ENCODE results near the gene CCNK. TPM values are rescaled to one million over a fixed set of nuclear protein-coding genes. Genes with fewer than 3 reads are reported as not detected.

The CCNK gene
- total and polyA plus RNA-seq, 11 donors: 9.1 to 35.3 (median 29.3) TPM

DNA sequence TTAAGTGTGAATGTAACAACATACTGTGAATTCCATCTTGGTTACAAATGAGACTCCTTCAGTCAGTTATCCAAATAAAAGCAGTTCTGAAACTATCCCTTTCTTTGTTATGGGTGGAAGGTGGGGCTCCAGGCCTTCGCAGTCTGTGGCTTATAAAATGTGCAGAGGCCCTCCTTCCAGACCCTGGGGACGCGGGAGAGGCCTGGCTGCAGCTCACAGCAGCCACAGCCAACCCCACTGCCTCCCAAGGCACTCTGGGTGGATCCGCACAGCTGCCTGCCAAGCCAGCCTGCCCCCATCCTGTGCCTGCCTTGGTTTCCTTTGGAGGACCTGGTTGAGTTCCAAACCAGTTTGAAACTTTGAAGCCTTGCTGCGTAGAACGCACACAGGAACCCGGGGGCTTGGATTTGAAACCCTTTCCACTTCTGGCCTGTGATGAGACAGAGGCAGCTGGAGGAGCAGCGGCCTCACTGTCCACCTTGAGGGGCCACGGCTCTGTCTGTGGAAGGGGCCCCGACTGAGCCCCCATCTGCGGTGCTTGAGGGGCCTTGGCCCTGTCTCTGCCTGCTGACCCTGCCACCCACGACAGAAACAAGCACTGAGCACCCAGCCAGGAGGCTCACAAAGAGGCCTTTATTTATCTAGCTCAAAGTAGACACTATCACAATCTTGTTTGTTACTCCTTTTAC lies 30.4 kb downstream of the CCNK start:
- ATAC-seq: peak in 2 of 4 donors; percentile 25 to 36
- Histone ChIP-seq H3K9me3 (no peaks in the 10 kb centered on the region), H3K27me3 (no peaks in the 10 kb centered on the region), H3K4me3 (no peak overlapping the region), H3K4me1 (peaks cover 0 to 17% (median 3%) of the 10 kb centered on the region in 12 donors), H3K27ac (peak overlapping the region in 9 of 12 donors; percentile 14 to 70 (median 52)), H3K36me3 (peaks cover 0 to 80% (median 60%) of the 10 kb centered on the region in 9 donors)
- intact Hi-C loops (cut with DNase I): loop anchor here in 1 of 10 donors (10.0 kb wide), 1 partner anchor 373 kb away; no protein-coding TSS in a partner anchor
- TF ChIP-seq, protein P1, sequence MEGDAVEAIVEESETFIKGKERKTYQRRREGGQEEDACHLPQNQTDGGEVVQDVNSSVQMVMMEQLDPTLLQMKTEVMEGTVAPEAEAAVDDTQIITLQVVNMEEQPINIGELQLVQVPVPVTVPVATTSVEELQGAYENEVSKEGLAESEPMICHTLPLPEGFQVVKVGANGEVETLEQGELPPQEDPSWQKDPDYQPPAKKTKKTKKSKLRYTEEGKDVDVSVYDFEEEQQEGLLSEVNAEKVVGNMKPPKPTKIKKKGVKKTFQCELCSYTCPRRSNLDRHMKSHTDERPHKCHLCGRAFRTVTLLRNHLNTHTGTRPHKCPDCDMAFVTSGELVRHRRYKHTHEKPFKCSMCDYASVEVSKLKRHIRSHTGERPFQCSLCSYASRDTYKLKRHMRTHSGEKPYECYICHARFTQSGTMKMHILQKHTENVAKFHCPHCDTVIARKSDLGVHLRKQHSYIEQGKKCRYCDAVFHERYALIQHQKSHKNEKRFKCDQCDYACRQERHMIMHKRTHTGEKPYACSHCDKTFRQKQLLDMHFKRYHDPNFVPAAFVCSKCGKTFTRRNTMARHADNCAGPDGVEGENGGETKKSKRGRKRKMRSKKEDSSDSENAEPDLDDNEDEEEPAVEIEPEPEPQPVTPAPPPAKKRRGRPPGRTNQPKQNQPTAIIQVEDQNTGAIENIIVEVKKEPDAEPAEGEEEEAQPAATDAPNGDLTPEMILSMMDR (IDR thresholded peaks at IDR 0.05): no peak
- TF ChIP-seq POLR2A (IDR thresholded peaks at IDR 0.05): no peak
- peak in 4 of 5 donors; percentile 25 to 65 (median 48) for DNase-seq
- WGBS, 4 donors: 52 to 74% (median 68%) methylated on average over 11 to 12 of the region's 12 CpGs

DNA sequence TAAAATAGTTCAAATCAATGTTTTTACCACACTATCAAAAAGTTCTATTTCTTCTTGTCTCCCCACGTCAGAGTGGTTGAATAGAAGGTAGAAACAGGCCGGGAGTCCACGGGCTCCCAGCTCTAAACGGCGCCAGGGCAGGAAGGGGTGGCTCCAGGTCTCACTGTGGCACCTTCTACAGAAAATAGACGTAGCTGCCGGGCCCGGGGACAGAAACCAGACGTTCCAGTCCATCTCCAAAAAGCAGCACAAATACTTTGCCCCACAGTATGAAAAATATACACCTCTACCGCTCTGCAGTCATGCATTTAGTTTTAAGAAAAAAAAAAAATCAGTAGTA lies 30.9 kb downstream of the CCNK start:
- Histone ChIP-seq H3K4me1 (peaks cover 0 to 17% (median 3%) of the 10 kb centered on the region in 12 donors), H3K4me3 (no peak overlapping the region), H3K27ac (peak overlapping the region in 7 of 12 donors; percentile 14 to 70 (median 62)), H3K27me3 (no peaks in the 10 kb centered on the region), H3K9me3 (no peaks in the 10 kb centered on the region), H3K36me3 (peaks cover 0 to 74% (median 55%) of the 10 kb centered on the region in 9 donors)
- no peak for TF ChIP-seq POLR2A (IDR thresholded peaks at IDR 0.05)
- TF ChIP-seq, protein P1 (IDR thresholded peaks at IDR 0.05): no peak
- ATAC-seq (no peak), DNase-seq (no peak)
- intact Hi-C loops (cut with DNase I): loop anchor here in 1 of 10 donors (10.0 kb wide), 1 partner anchor 373 kb away; no protein-coding TSS in a partner anchor
- 54 to 66% (median 63%) methylated on average over 10 of the region's 10 CpGs for WGBS, 4 donors

DNA sequence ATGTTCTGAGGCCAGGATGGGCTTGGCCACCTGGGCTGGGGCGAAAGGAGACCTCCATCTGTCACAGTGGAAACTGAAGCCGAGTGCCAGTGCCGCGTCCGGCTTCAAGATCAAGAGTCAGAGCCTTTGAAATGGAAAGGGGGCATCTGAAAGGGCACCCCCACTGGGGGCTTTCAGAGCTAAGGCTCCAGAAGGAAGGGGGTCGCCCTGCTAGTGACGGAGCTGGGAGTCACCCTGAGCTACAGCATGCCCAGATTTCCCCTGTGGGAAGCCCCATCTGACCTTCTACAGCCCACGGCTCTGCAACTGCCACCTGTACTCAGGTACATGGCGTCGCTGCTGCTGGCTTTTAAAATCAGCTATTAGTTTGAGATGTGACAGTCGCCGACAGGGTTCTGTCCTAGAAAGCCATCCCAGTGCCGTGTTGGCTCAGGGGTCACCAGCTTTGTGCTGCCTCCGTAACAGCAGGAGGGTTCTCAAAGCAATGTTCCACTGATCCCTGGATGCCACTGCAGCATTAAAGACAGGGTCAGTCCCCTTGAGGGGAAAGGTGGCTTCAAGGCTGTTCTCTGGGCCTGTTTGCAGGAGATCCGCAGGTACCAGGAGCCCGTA lies 31.5 kb downstream of the CCNK start:
- no peak for TF ChIP-seq POLR2A (IDR thresholded peaks at IDR 0.05)
- TF ChIP-seq, protein P1 (IDR thresholded peaks at IDR 0.05): no peak
- peak in 3 of 5 donors; percentile 10 to 28 (median 22) for DNase-seq
- peaks cover 0 to 68% (median 49%) of the 10 kb centered on the region in 9 donors for H3K36me3 ChIP-seq
- WGBS, 4 donors: 79 to 94% (median 90%) methylated on average over 10 to 16 of the region's 16 CpGs
- intact Hi-C loops (cut with DNase I): loop anchor here in 1 of 10 donors (10.0 kb wide), 1 partner anchor 372 kb away; no protein-coding TSS in a partner anchor
- H3K27ac ChIP-seq: peak overlapping the region in 1 of 12 donors; percentile 70
- no peak overlapping the region for H3K4me3 ChIP-seq
- no peaks in the 10 kb centered on the region for H3K9me3 ChIP-seq
- no peak for ATAC-seq
- H3K4me1 ChIP-seq: peaks cover 0 to 17% (median 3%) of the 10 kb centered on the region in 12 donors
- H3K27me3 ChIP-seq: no peaks in the 10 kb centered on the region

DNA sequence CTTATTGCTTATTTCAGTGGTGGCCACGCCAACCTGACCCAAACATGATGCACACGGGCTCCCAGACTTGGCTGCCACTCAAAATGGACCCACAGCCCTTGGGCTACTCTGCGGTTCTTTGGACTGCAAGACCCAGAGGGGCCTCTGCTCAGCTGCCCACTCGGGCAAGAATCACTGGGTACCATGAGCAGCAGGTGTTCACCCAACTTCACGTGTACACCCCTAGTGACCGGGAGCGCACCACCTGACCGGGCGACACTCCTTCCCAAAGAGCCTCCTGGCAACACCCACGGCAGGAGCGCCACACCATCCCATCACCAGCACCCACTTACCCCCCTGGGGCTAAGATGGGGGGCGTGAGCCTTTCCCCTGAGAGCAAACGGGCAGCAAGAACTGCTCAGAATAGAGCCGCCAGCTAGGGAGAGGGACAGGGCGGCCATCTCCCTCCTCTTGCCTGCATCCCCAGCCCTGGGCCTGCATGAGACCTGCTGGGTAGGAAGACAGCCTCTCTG lies 32.0 kb downstream of the CCNK start:
- 89 to 93% (median 91%) methylated on average over 10 to 15 of the region's 15 CpGs for WGBS, 4 donors
- Histone ChIP-seq H3K36me3 (peaks cover 0 to 63% (median 43%) of the 10 kb centered on the region in 9 donors), H3K27ac (peak overlapping the region in 1 of 12 donors; percentile 70), H3K27me3 (no peaks in the 10 kb centered on the region), H3K4me3 (no peak overlapping the region), H3K9me3 (no peaks in the 10 kb centered on the region), H3K4me1 (peaks cover 0 to 17% (median 3%) of the 10 kb centered on the region in 12 donors)
- TF ChIP-seq, protein P1 (IDR thresholded peaks at IDR 0.05): no peak
- no peak for TF ChIP-seq POLR2A (IDR thresholded peaks at IDR 0.05)
- intact Hi-C loops (cut with DNase I): loop anchor here in 1 of 10 donors (10.0 kb wide), 1 partner anchor 372 kb away; no protein-coding TSS in a partner anchor
- ATAC-seq: no peak
- DNase-seq: peak in 4 of 5 donors; percentile 19 to 50 (median 22)
